Nephron progenitor cell (in vitro differentiated cells): ENCODE results near the gene SPATC1L.
"Not testable (repeated sequence)": the region's sequence is repeated elsewhere in the genome, so short reads cannot be mapped to it uniquely, and the experiment has no call there.

ENCODE experiments used
- DNase-seq: peaks from one replicate; pipeline ENCODE4 v3.0.0; 2021
- H3K27ac Mint-ChIP-seq: 2 replicates; pipeline ENCODE4 v1.8.0; 2021; ENCODE audit warnings: mild to moderate bottlenecking, moderate library complexity, mixed read lengths
- H3K27me3 Mint-ChIP-seq: 2 replicates; pipeline ENCODE4 v1.8.0; 2021; ENCODE audit warnings: mild to moderate bottlenecking, low read depth, mixed read lengths; ENCODE audit not compliant: poor library complexity
- H3K36me3 Mint-ChIP-seq: 2 replicates; pipeline ENCODE4 v1.8.0; 2021; ENCODE audit warnings: low read depth, mixed read lengths
- H3K4me1 Mint-ChIP-seq: 2 replicates; pipeline ENCODE4 v1.8.0; 2021; ENCODE audit warnings: mixed read lengths
- H3K4me3 Mint-ChIP-seq: 2 replicates; pipeline ENCODE4 v1.8.0; 2021; ENCODE audit warnings: mild to moderate bottlenecking, moderate library complexity, mixed read lengths
- H3K9me3 Mint-ChIP-seq: 2 replicates; pipeline ENCODE4 v1.8.0; 2021; ENCODE audit warnings: mild to moderate bottlenecking, moderate library complexity, mixed read lengths
- TF ChIP-seq, protein P1 (sequence below): fragments of 200-600 bp; sonication (generic); IDR thresholded peaks from 2 replicates; pipeline ENCODE4 v1.5.0; 2021; ENCODE audit warnings: antibody characterized with exemption

Gene SPATC1L

DNA sequence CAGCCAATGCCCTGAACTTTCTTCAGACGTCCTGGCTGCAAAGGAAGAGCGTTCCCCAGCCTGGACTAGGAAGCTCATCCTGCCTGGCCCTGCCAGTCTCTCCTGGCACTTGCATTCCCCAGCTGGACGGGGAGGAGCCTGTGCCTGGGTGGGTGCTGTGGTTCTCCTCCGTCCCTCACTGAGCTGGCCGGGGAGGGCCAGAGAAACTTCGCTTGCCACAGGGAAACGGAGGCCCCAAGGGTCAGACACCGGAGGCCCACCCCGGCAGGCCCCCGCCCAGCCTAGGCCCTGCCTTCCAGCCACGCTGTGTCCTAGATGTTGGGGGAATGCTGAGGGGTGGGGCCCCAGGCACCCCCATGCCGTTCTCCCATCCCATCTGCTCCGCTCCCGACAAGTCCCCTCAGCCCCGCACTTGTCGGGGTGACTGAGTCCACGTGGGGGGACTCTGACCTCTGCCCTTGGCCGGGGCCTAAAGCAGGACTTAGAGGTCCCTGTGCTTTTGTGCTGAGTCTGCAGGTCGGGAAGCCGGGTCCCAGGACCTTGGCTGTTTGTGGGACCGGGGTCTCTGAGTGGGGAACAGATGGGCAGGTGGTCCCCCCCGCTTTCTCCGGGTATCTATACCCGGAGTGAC is 33.7 kb downstream of the SPATC1L start:
- Mint-ChIP-seq H3K36me3 (no peaks in the 10 kb centered on the region), H3K4me1 (peaks cover 40% of the 10 kb centered on the region), H3K27me3 (peaks cover 6% of the 10 kb centered on the region), H3K4me3 (no peak overlapping the region), H3K27ac (no peak overlapping the region), H3K9me3 (no peaks in the 10 kb centered on the region)
- TF ChIP-seq, protein P1, sequence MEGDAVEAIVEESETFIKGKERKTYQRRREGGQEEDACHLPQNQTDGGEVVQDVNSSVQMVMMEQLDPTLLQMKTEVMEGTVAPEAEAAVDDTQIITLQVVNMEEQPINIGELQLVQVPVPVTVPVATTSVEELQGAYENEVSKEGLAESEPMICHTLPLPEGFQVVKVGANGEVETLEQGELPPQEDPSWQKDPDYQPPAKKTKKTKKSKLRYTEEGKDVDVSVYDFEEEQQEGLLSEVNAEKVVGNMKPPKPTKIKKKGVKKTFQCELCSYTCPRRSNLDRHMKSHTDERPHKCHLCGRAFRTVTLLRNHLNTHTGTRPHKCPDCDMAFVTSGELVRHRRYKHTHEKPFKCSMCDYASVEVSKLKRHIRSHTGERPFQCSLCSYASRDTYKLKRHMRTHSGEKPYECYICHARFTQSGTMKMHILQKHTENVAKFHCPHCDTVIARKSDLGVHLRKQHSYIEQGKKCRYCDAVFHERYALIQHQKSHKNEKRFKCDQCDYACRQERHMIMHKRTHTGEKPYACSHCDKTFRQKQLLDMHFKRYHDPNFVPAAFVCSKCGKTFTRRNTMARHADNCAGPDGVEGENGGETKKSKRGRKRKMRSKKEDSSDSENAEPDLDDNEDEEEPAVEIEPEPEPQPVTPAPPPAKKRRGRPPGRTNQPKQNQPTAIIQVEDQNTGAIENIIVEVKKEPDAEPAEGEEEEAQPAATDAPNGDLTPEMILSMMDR: no peak
- DNase-seq: peak; percentile 3

DNA sequence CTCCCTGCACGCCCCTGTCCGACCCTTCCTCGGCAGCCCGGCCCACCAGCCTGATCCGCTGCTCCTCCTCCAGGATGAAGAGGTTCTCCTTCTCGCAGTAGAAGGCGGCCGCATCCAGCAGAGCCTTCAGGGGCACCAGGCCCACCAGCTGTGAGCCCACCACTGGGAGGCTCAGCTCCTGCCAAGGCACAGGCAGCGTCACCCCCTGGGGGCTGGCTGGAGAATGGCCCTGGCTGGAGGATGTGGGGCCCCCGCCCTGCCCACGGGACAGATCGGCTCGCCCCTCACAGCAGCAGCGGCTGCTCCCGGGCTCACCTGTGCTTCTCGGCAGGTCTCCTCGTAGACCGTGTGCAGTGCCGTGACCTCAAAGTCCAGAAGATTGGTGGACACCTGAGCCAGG is 34.2 kb downstream of the SPATC1L start:
- no peak overlapping the region for H3K27ac Mint-ChIP-seq
- TF ChIP-seq, protein P1: no peak
- no peaks in the 10 kb centered on the region for H3K36me3 Mint-ChIP-seq
- peaks cover 35% of the 10 kb centered on the region for H3K4me1 Mint-ChIP-seq
- DNase-seq: peak; percentile 3
- no peaks in the 10 kb centered on the region for H3K9me3 Mint-ChIP-seq
- peaks cover 6% of the 10 kb centered on the region for H3K27me3 Mint-ChIP-seq
- H3K4me3 Mint-ChIP-seq: no peak overlapping the region

DNA sequence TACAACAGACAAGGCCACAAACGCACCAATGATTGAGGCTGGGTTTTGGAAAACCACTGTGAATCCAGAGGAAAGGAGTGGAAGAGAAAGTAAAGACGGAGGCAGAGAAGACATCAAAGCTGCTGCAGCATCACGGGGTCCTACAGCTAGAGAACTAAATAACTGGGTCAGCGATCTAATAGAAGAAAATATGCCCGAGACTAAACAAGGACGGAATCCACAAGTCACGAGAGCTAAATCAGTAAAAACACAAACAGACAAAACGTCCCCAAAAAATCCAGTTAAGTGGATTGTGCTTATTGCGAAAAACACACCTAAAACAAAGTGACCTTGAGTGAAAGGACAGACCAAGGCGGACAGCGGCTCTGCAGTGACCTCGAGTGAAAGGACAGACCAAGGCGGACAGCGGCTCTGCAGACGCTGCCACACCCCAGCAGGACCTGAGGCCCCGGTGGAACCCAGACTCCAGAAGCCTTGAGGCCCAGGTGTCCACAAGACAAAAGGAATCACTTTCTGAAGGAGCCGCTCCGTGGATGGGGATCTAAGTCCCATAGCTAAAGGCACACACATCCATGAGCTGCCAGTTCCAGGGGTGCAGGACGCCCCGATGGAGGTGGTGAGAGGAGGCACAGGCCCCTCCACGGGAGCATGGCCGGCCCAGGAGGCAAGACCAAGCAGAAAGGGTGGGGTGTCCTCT is 34.9 kb downstream of the SPATC1L start:
- H3K9me3 Mint-ChIP-seq: no peaks in the 10 kb centered on the region
- H3K27ac Mint-ChIP-seq: peak overlapping the region; percentile 64
- H3K4me3 Mint-ChIP-seq: peak overlapping the region; percentile 15
- H3K36me3 Mint-ChIP-seq: no peaks in the 10 kb centered on the region
- H3K27me3 Mint-ChIP-seq: peaks cover 6% of the 10 kb centered on the region
- TF ChIP-seq, protein P1: no peak
- peak; percentile 1 for DNase-seq
- H3K4me1 Mint-ChIP-seq: peaks cover 32% of the 10 kb centered on the region

DNA sequence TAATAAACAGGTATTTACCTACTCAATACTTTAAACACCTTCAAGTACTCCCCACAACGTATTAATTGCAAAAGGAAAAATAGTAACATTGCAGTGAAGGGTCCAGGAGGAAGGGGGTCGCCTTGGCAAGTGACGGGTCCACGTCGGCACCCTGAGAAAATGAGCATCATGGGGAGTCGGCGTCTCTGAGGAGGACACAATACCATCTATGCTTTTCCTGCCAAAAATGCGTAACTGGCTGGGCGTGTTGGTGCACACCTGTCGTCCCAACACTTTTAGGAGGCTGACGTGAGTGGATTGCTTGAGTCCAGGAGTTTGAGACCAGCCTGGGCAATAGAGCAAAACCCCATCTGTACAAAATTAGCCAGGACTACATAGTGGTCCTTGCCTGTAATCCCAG is 36.2 kb downstream of the SPATC1L start:
- H3K36me3 Mint-ChIP-seq: no peaks in the 10 kb centered on the region
- H3K27me3 Mint-ChIP-seq: peaks cover 6% of the 10 kb centered on the region
- H3K4me3 Mint-ChIP-seq: no peak overlapping the region
- no peak overlapping the region for H3K27ac Mint-ChIP-seq
- H3K9me3 Mint-ChIP-seq: no peaks in the 10 kb centered on the region
- DNase-seq: no peak
- TF ChIP-seq, protein P1: no peak
- H3K4me1 Mint-ChIP-seq: peaks cover 41% of the 10 kb centered on the region

GRCh38 chr21:46147429-46147828 is 36.8 kb downstream of the SPATC1L start:
- H3K4me3 Mint-ChIP-seq, H3K9me3 Mint-ChIP-seq, H3K36me3 Mint-ChIP-seq: not testable (repeated sequence)
- peaks cover 11% of the 10 kb centered on the region for H3K27me3 Mint-ChIP-seq
- H3K27ac Mint-ChIP-seq: peak overlapping the region; percentile 45
- peak; percentile 30 for DNase-seq
- peaks cover 37% of the 10 kb centered on the region for H3K4me1 Mint-ChIP-seq

- H3K27ac Mint-ChIP-seq: peak overlapping the region; percentile 86
- no peak overlapping the region for H3K4me3 Mint-ChIP-seq
- peaks cover 6% of the 10 kb centered on the region for H3K9me3 Mint-ChIP-seq
- DNase-seq: peak; percentile 13
- TF ChIP-seq, protein P1: no peak
- H3K27me3 Mint-ChIP-seq: peaks cover 17% of the 10 kb centered on the region
- H3K36me3 Mint-ChIP-seq: peaks cover 6% of the 10 kb centered on the region
- peaks cover 32% of the 10 kb centered on the region for H3K4me1 Mint-ChIP-seq
These were observed 37.4 kb downstream of the SPATC1L start for GRCh38 chr21:46146856-46147255.
